ENCODE measurements around the gene CFAP299. TPM values are rescaled to one million over a fixed set of nuclear protein-coding genes. Genes with fewer than 3 reads are reported as not detected.

Gene CFAP299
- total RNA-seq, 1 donor from 2014 or later = 5.1 TPM

DNA sequence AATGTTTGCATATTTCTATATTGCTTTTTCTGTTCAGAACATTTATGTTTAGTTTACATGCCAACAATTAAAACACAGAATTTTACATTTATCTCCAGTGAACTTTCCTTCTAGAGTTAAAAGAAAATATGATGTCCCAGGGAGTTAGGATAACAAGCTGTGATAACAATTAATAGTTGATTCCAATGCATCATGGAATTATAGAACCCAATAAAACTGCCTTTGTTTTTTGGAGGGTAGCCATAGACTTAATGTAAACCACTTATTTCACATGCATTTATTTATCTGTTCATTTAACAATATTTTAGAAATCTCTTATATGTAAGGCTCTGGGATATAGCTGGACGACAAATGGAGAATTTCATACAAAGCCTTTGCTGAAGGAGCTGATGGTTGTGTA, 180.0 kb downstream of the CFAP299 start:
- no peaks in the 10 kb centered on the region for H3K4me1 ChIP-seq
- TF ChIP-seq, protein P1, sequence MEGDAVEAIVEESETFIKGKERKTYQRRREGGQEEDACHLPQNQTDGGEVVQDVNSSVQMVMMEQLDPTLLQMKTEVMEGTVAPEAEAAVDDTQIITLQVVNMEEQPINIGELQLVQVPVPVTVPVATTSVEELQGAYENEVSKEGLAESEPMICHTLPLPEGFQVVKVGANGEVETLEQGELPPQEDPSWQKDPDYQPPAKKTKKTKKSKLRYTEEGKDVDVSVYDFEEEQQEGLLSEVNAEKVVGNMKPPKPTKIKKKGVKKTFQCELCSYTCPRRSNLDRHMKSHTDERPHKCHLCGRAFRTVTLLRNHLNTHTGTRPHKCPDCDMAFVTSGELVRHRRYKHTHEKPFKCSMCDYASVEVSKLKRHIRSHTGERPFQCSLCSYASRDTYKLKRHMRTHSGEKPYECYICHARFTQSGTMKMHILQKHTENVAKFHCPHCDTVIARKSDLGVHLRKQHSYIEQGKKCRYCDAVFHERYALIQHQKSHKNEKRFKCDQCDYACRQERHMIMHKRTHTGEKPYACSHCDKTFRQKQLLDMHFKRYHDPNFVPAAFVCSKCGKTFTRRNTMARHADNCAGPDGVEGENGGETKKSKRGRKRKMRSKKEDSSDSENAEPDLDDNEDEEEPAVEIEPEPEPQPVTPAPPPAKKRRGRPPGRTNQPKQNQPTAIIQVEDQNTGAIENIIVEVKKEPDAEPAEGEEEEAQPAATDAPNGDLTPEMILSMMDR (IDR thresholded peaks at IDR 0.05) = no peak

DNA sequence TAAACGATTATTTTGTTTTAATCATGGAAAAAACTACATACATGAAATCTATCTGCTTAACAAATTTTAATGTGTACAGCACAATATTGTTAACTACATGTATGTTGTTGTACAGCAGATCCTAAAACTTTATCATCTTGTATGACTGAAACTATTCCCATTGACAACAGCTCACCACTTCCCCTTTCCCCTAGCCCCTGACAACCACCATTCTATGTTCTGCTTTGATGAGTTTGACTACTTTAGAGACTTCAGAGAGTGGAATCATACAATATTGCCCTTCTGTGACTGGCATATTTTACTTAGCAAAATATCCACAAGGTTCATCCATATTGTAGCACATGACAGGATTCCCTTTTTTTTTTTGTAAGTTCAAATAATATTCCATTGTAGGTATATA, 185.9 kb downstream of the CFAP299 start:
- H3K27me3 ChIP-seq (ENCODE audit: low read depth) = no peaks in the 10 kb centered on the region
- no peak overlapping the region for H3K27ac ChIP-seq
- H3K4me3 ChIP-seq = no peak overlapping the region
- ATAC-seq (no peak), DNase-seq (no peak)
- no peaks in the 10 kb centered on the region for H3K36me3 ChIP-seq
- intact Hi-C loops (cut with DNase I) = no loop called here
- TF ChIP-seq, protein P1 (IDR thresholded peaks at IDR 0.05) = no peak
- H3K9me3 ChIP-seq = no peaks in the 10 kb centered on the region
- H3K4me1 ChIP-seq = no peaks in the 10 kb centered on the region

More for the DNA sequence above, 180.0 kb downstream of the CFAP299 start:
- ATAC-seq (no peak), DNase-seq (no peak)
- no peak overlapping the region for H3K4me3 ChIP-seq
- no peaks in the 10 kb centered on the region for H3K9me3 ChIP-seq
- intact Hi-C loops (cut with DNase I) = no loop called here
- no peaks in the 10 kb centered on the region for H3K36me3 ChIP-seq
- no peaks in the 10 kb centered on the region for H3K27me3 ChIP-seq (ENCODE audit: low read depth)
- no peak overlapping the region for H3K27ac ChIP-seq

DNA sequence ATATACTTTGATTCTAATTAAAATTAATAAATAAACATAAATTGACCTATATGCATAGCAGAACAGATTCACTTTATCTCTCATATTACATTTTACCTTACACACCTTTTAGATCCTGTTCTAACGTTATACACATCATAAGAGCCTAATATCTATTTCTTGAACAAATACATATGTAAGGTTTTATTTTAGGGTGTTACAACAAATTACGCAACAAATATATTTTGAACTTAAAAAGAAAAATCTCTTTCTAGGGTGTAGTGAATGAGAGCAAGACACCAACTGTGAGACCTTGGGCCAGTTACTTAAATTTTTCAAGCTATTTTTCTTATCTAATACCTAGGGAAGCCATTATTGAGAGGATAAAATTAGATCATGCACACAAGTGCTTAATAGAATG, 191.2 kb downstream of the CFAP299 start:
- Histone ChIP-seq H3K4me3 (no peak overlapping the region), H3K27me3 (ENCODE audit: low read depth) (no peaks in the 10 kb centered on the region), H3K36me3 (no peaks in the 10 kb centered on the region), H3K9me3 (no peaks in the 10 kb centered on the region), H3K27ac (no peak overlapping the region), H3K4me1 (no peaks in the 10 kb centered on the region)
- DNase-seq (no peak), ATAC-seq (no peak)
- TF ChIP-seq, protein P1 (IDR thresholded peaks at IDR 0.05) = no peak
- intact Hi-C loops (cut with DNase I) = no loop called here

DNA sequence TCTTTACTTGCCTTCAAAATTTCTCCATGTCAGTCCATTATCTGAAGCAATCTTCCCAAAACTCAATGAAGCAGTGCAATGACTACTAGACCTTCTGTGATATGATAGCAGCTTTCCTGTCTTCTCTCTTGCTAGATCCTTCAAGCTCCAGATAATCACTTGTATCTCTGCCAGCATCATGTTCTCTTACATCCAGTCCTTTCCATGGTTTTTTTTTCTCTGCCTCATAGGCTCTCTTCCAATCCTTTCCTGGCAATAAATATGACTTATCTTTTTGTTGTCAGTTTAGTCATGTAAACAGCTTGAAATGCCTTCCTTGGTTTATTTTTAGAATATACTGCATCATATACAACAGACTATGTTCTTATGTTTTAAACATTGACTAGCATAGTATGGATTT, 193.5 kb downstream of the CFAP299 start:
- ATAC-seq (no peak), DNase-seq (no peak)
- TF ChIP-seq, protein P1 (IDR thresholded peaks at IDR 0.05) = no peak
- no peaks in the 10 kb centered on the region for H3K9me3 ChIP-seq
- intact Hi-C loops (cut with DNase I) = no loop called here
- no peaks in the 10 kb centered on the region for H3K36me3 ChIP-seq
- H3K27me3 ChIP-seq (ENCODE audit: low read depth) = no peaks in the 10 kb centered on the region
- no peaks in the 10 kb centered on the region for H3K4me1 ChIP-seq
- H3K27ac ChIP-seq = no peak overlapping the region
- no peak overlapping the region for H3K4me3 ChIP-seq

DNA sequence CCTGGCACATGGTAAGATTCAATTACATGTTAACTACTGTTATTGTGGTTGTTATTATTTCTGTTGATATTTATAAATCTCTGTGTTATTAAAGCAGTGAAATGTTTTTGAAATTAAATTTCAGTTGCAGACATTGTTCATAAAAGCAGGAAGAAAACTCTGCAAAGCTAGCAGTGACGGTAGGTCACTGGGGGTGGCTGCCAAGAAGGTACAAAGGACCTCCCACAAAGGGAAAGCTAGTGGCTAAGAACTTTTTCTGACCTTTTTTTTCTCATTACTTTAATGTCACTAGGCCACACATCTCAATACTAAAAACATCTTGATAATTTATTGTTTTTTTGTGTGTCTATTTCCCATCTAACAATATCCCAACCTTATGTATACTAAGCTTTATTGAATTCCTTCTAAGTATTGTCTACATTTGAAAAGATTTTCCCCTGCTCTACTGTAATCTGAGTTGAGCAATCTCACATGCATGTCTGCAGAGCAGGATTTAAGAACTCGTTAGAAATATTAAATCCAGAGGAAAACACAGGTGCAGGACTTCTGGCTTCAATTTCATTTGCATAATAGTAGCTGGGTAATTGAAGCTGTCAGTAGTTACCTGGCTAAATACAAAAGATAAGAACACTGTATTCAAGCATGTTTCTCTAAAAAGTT, 197.3 kb downstream of the CFAP299 start:
- ATAC-seq = no peak
- H3K27me3 ChIP-seq (ENCODE audit: low read depth) = no peaks in the 10 kb centered on the region
- no peaks in the 10 kb centered on the region for H3K4me1 ChIP-seq
- TF ChIP-seq, protein P1 (IDR thresholded peaks at IDR 0.05) = no peak
- no peak overlapping the region for H3K4me3 ChIP-seq
- intact Hi-C loops (cut with DNase I) = no loop called here
- H3K27ac ChIP-seq = no peak overlapping the region
- DNase-seq = no peak
- H3K36me3 ChIP-seq = no peaks in the 10 kb centered on the region
- H3K9me3 ChIP-seq = no peaks in the 10 kb centered on the region
